Uterus (tissue), 4 donors: Measurements from ENCODE around the gene OXNAD1. TPM values are rescaled to one million over a fixed set of nuclear protein-coding genes. Genes with fewer than 3 reads are reported as not detected.

Experiments
- DNase-seq, 2 donors: peaks; one replicate each; pipeline ENCODE4 v3.0.0-alpha.2; 2019 to 2020
- H3K27ac ChIP-seq, 2 donors: fragments of 200-600 bp; sonication (generic); 1 replicate in 1 of 2; 2 replicates in 1 of 2; pipeline ENCODE4 v1.5.1; 2016 to 2018
- H3K27me3 ChIP-seq, 2 donors: fragments of 200-600 bp; sonication (generic); one replicate each; pipeline ENCODE4 v1.5.1; 2018 to 2019; ENCODE audit warnings: control low read depth in 1 of 2
- H3K36me3 ChIP-seq, 2 donors: fragments of 200-600 bp; sonication (generic); one replicate each; pipeline ENCODE4 v1.5.1; 2019; ENCODE audit warnings: control low read depth in 1 of 2
- H3K4me1 ChIP-seq, 2 donors: fragments of 200-600 bp; sonication (generic); one replicate each; pipeline ENCODE4 v1.5.1; 2018 to 2019; ENCODE audit warnings: control low read depth in 1 of 2
- H3K4me3 ChIP-seq, 2 donors: fragments of 200-600 bp; sonication (generic); 1 replicate in 1 of 2; 2 replicates in 1 of 2; pipeline ENCODE4 v1.5.1; 2018 to 2019; ENCODE audit warnings: mild to moderate bottlenecking in 1 of 2
- H3K9me3 ChIP-seq, 2 donors: fragments of 200-600 bp; sonication (generic); one replicate each; pipeline ENCODE4 v1.5.1; 2019; ENCODE audit warnings: control low read depth in 1 of 2
- CTCF ChIP-seq, 4 experiments: fragments of 200-600 bp in 2 of 4; fragments of 450-650 bp in 2 of 4; sonication (generic) in 2 of 4; IDR thresholded peaks; one replicate each; pipeline ENCODE4 v1.5.1; 2016 to 2019; ENCODE audit warnings: antibody characterized with exemption in 4 of 4, mild to moderate bottlenecking in 2 of 4, moderate library complexity in 1 of 4
- POLR2A ChIP-seq, 2 donors: fragments of 450-650 bp; IDR thresholded peaks; one replicate each; pipeline ENCODE4 v1.6.1; 2016; ENCODE audit warnings: antibody characterized with exemption in 2 of 2, mild to moderate bottlenecking in 1 of 2, moderate library complexity in 1 of 2
- intact Hi-C: fragments of 100-400 bp; cut with DNase I; formaldehyde crosslinking; loops from one replicate; pipeline ENCODE4 v1.15.1; 2023; ENCODE audit warnings: low total_unique reads
- total RNA-seq, 4 donors: library from RNA; depleted of rRNA in 3 of 4; stranded (reverse); fragments of >200 nt in 3 of 4; gene quantifications; one replicate each; pipeline versions ENCODE4 v1.1.0 to v1.2.4, GENCODE V29; 2014 to 2023
- donor health status: DM: yes; HTN: yes; CAD: no.

OXNAD1 gene
- total RNA-seq, 4 donors from 2014 or later, result 14.7 to 33.2 (median 32.3) TPM

GRCh38 chr3:16245609-16246008, 19.4 kb upstream of the OXNAD1 start:
- no peaks in the 10 kb centered on the region for H3K36me3 ChIP-seq
- no peak overlapping the region for H3K4me3 ChIP-seq
- no peak overlapping the region for H3K27ac ChIP-seq
- intact Hi-C loops, result loop anchor here (5.0 kb wide), 1 partner anchor 198 kb away; no protein-coding TSS in a partner anchor
- DNase-seq, result no peak
- no peak for TF ChIP-seq POLR2A (IDR thresholded peaks at IDR 0.05)
- no peak for TF ChIP-seq CTCF (IDR thresholded peaks at IDR 0.05)
- no peaks in the 10 kb centered on the region for H3K4me1 ChIP-seq
- no peaks in the 10 kb centered on the region for H3K9me3 ChIP-seq
- no peaks in the 10 kb centered on the region for H3K27me3 ChIP-seq

- peak; percentile 80 to 85 for DNase-seq
- Histone ChIP-seq H3K9me3 (no peaks in the 10 kb centered on the region), H3K36me3 (no peaks in the 10 kb centered on the region), H3K27ac (no peak overlapping the region), H3K4me1 (no peaks in the 10 kb centered on the region), H3K4me3 (no peak overlapping the region), H3K27me3 (no peaks in the 10 kb centered on the region)
- intact Hi-C loops, result loop anchor here (5.0 kb wide), 1 partner anchor 200 kb away; no protein-coding TSS in a partner anchor
- TF ChIP-seq CTCF (IDR thresholded peaks at IDR 0.05) (peak; percentile 86 to 94 (median 93)), POLR2A (IDR thresholded peaks at IDR 0.05) (no peak)
Measured at GRCh38 chr3:16247282-16248061, 17.5 kb upstream of the OXNAD1 start.

- H3K36me3 ChIP-seq, result no peaks in the 10 kb centered on the region
- H3K27me3 ChIP-seq, result no peaks in the 10 kb centered on the region
- H3K4me1 ChIP-seq, result no peaks in the 10 kb centered on the region
- intact Hi-C loops, result loop anchor here (5.0 kb wide), 1 partner anchor 201 kb away; no protein-coding TSS in a partner anchor
- H3K27ac ChIP-seq, result no peak overlapping the region
- no peak overlapping the region for H3K4me3 ChIP-seq
- no peaks in the 10 kb centered on the region for H3K9me3 ChIP-seq
- no peak for DNase-seq
- TF ChIP-seq CTCF (IDR thresholded peaks at IDR 0.05) (no peak), POLR2A (IDR thresholded peaks at IDR 0.05) (no peak)
Measured at GRCh38 chr3:16248556-16248955, 16.5 kb upstream of the OXNAD1 start.

- TF ChIP-seq POLR2A (IDR thresholded peaks at IDR 0.05) (no peak), CTCF (IDR thresholded peaks at IDR 0.05) (no peak)
- no peak for DNase-seq
- no peaks in the 10 kb centered on the region for H3K9me3 ChIP-seq
- intact Hi-C loops, result loop anchor here (5.0 kb wide), 1 partner anchor 202 kb away; no protein-coding TSS in a partner anchor
- H3K27ac ChIP-seq, result no peak overlapping the region
- no peak overlapping the region for H3K4me3 ChIP-seq
- H3K27me3 ChIP-seq, result no peaks in the 10 kb centered on the region
- no peaks in the 10 kb centered on the region for H3K4me1 ChIP-seq
- no peaks in the 10 kb centered on the region for H3K36me3 ChIP-seq
Measured at GRCh38 chr3:16249336-16249735, 15.7 kb upstream of the OXNAD1 start.

GRCh38 chr3:16249886-16250285, 15.1 kb upstream of the OXNAD1 start:
- Histone ChIP-seq H3K4me3 (no peak overlapping the region), H3K27me3 (no peaks in the 10 kb centered on the region), H3K9me3 (no peaks in the 10 kb centered on the region), H3K27ac (no peak overlapping the region), H3K4me1 (no peaks in the 10 kb centered on the region), H3K36me3 (no peaks in the 10 kb centered on the region)
- no peak for DNase-seq
- no peak for TF ChIP-seq CTCF (IDR thresholded peaks at IDR 0.05)
- TF ChIP-seq POLR2A (IDR thresholded peaks at IDR 0.05), result no peak
- intact Hi-C loops, result loop anchor here (5.0 kb wide), 1 partner anchor 203 kb away; no protein-coding TSS in a partner anchor
